Skeletal muscle tissue (tissue), 4 donors: ENCODE data around the gene ANO3. TPM values are rescaled to one million over a fixed set of nuclear protein-coding genes. Genes with fewer than 3 reads are reported as not detected.

Source experiments
- H3K27ac ChIP-seq: one replicate; pipeline ENCODE4 v1.7.0; 2013; ENCODE audit warnings: mild to moderate bottlenecking, low read depth, low read length, inconsistent platforms
- H3K27me3 ChIP-seq, 3 donors: one replicate each; pipeline ENCODE4 v1.7.0; 2013; ENCODE audit warnings: low read length in 3 of 3; ENCODE audit not compliant: control insufficient read depth in 3 of 3, insufficient read depth in 3 of 3
- H3K36me3 ChIP-seq, 3 donors: one replicate each; pipeline ENCODE4 v1.7.0; 2013; ENCODE audit warnings: low read length in 3 of 3; ENCODE audit not compliant: control insufficient read depth in 3 of 3, insufficient read depth in 3 of 3
- H3K4me1 ChIP-seq, 3 donors: one replicate each; pipeline ENCODE4 v1.7.0; 2013; ENCODE audit warnings: low read length in 3 of 3, mild to moderate bottlenecking in 3 of 3; ENCODE audit not compliant: control insufficient read depth in 3 of 3, insufficient read depth in 3 of 3
- H3K4me3 ChIP-seq, 3 donors: one replicate each; pipeline ENCODE4 v1.7.0; 2013; ENCODE audit warnings: low read length in 3 of 3
- H3K9ac ChIP-seq, 3 donors: one replicate each; pipeline ENCODE4 v1.7.0; 2013; ENCODE audit warnings: low read length in 3 of 3, mild to moderate bottlenecking in 3 of 3, moderate library complexity in 2 of 3, low read depth in 1 of 3
- H3K9me3 ChIP-seq, 3 donors: one replicate each; pipeline ENCODE4 v1.7.0; 2013; ENCODE audit warnings: low read length in 3 of 3; ENCODE audit not compliant: control insufficient read depth in 3 of 3
- total RNA-seq: library from RNA; depleted of rRNA; stranded (reverse); fragments of >200 nt; gene quantifications from one replicate; pipeline ENCODE4 v1.2.3, GENCODE V29; 2014
- donor health status: Osteomylitis.

The ANO3 gene
- total RNA-seq, 1 donor from 2014 or later, result under 0.01 TPM

DNA sequence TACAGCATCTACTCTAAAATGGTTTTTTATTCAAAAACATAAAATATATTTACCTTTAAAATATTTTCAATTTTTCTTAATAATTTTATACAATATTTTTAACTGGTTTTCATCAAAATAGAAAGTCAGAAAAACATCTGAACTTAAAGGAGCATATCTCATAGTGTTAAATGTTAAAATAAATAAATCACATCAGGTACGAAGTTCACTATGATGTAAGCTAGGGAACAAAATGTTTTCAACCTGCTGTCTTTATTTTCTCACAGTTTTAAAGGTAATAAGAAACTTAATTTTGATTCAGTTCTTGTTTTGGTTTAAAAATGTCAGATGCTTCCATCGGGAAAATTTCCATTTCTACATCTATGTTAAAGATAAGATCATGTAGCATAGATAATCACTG is 142.5 kb downstream of the ANO3 start:
- Histone ChIP-seq H3K4me1 (no peaks in the 10 kb centered on the region), H3K9ac (no peak overlapping the region), H3K4me3 (no peak overlapping the region), H3K36me3 (no peaks in the 10 kb centered on the region), H3K27ac (no peak overlapping the region), H3K27me3 (no peaks in the 10 kb centered on the region), H3K9me3 (no peaks in the 10 kb centered on the region)

DNA sequence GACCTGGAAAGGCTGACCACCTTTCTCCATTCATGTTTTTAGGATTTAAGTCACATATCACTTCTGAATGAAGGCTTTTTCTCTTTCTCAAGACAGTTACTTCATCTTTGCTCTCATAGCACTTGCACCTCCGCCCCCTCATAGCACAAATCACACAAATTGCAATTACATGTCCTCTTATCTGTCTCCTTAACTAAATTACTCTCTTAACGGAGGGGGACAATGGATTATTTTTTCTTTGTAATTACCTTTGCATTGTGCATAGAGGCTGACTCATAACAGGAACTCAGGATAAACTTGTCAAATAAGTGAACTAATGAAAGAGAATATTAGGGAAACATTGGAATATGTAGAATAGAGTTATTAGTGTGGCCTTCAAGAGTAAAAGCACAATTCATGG is 145.5 kb downstream of the ANO3 start:
- H3K27ac ChIP-seq, result no peak overlapping the region
- no peak overlapping the region for H3K4me3 ChIP-seq
- H3K36me3 ChIP-seq, result no peaks in the 10 kb centered on the region
- H3K9ac ChIP-seq, result no peak overlapping the region
- H3K9me3 ChIP-seq, result no peaks in the 10 kb centered on the region
- H3K4me1 ChIP-seq, result no peaks in the 10 kb centered on the region
- H3K27me3 ChIP-seq, result no peaks in the 10 kb centered on the region

DNA sequence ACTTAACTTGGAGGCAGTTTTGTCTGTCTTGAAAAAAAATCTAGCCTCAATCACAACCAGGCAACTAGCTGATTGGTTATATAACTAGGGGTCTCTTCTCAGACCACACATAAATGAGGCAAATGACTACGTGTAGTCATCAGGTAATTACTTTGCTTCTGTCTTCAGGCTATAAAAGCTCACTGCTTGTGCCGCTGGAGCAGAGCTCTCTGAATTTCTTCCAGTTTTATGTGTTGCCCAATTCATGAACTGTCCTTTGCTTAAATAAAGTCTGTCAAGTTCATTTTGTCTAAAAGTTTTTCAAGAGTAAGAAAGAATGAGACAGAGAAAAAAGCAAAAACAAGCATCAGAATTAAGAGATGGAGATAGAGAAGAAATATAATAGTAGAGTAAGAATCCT is 146.8 kb downstream of the ANO3 start:
- H3K9ac ChIP-seq, result no peak overlapping the region
- H3K4me3 ChIP-seq, result no peak overlapping the region
- H3K36me3 ChIP-seq, result no peaks in the 10 kb centered on the region
- H3K27me3 ChIP-seq, result no peaks in the 10 kb centered on the region
- H3K9me3 ChIP-seq, result no peaks in the 10 kb centered on the region
- H3K27ac ChIP-seq, result no peak overlapping the region
- no peaks in the 10 kb centered on the region for H3K4me1 ChIP-seq

DNA sequence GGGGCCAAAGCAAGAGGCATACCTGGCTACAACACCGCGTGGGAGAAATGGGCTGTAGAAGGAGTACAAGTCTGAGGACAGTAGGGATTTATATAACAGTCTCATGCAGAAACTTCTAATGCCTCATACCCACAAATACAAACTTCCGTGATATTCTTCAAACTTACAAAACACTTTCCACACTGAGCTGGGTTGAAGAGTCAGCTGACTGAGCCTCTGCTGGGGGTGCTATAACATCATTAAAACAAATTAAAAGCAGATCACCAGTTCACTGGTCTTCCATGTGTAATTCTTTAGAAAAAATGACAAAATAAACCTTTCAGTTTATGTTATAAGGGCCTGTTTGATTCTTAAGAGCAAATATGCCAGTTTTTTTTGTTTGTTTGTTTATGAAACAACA is 148.1 kb downstream of the ANO3 start:
- Histone ChIP-seq H3K27me3 (no peaks in the 10 kb centered on the region), H3K36me3 (no peaks in the 10 kb centered on the region), H3K4me1 (no peaks in the 10 kb centered on the region), H3K4me3 (no peak overlapping the region), H3K27ac (no peak overlapping the region), H3K9ac (no peak overlapping the region), H3K9me3 (peaks cover 0 to 2% (median 0%) of the 10 kb centered on the region in 3 donors)

DNA sequence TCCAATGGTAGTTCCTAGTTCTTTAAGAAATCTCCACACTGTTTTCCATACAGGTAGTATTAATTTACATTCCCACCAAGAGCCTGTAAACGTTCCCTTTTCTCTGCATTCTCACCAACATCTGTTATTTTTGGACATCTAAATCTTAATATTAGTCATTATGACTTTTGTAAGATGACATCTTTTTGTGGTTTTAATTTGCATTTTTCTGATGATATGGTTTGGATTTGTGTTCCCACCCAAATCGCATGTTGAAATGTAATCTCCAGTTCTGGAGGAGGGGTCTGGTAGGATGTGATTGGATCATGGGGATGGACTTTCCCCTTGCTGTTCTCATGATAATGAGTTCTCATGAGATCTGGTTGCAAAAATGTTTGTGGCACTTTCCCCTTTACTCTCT is 151.2 kb downstream of the ANO3 start:
- Histone ChIP-seq H3K27me3 (no peaks in the 10 kb centered on the region), H3K9ac (no peak overlapping the region), H3K27ac (no peak overlapping the region), H3K4me3 (no peak overlapping the region), H3K36me3 (no peaks in the 10 kb centered on the region), H3K4me1 (no peaks in the 10 kb centered on the region), H3K9me3 (peaks cover 0 to 2% (median 0%) of the 10 kb centered on the region in 3 donors)

DNA sequence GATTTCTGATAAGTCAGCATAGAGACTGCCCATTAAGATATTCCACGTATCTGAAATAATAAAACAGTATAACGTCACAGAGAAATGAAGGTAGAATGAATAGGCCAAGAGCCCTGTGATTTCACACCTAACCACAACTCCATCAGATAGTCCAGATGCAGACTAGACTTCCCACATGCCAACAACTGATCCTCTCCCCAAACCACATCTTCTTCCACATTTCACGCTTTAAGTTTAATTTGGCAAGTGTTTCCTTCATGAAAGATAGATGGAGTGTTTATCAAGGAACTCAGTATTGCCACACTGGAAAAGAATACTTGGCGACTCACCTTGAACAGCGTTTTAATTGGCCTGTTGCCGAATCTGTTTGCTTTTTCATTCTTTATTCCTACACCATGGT is 158.6 kb downstream of the ANO3 start:
- Histone ChIP-seq H3K4me1 (no peaks in the 10 kb centered on the region), H3K9ac (no peak overlapping the region), H3K4me3 (no peak overlapping the region), H3K9me3 (no peaks in the 10 kb centered on the region), H3K27ac (no peak overlapping the region), H3K27me3 (no peaks in the 10 kb centered on the region), H3K36me3 (no peaks in the 10 kb centered on the region)

DNA sequence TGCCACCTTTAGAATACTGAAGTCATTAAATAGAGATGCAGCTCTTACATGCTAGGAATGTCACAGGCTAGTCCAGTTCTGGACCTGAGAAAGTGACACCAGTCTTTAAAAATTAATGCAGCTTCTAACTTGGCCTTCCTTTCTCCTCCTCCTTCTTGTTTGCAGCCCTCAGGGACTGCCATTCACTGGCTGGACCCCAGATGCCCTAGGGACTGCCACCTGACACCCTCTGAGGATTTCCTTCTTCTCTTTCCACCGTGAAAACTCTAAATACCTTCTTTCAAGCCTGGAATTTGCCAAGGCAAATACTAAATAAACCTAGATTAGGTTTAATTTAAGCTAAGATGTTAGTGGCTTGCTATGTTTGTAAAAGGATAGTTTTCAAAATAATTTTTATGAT is 161.7 kb downstream of the ANO3 start:
- H3K4me3 ChIP-seq, result no peak overlapping the region
- H3K4me1 ChIP-seq, result no peaks in the 10 kb centered on the region
- no peak overlapping the region for H3K9ac ChIP-seq
- H3K27ac ChIP-seq, result no peak overlapping the region
- no peaks in the 10 kb centered on the region for H3K27me3 ChIP-seq
- H3K36me3 ChIP-seq, result no peaks in the 10 kb centered on the region
- no peaks in the 10 kb centered on the region for H3K9me3 ChIP-seq

DNA sequence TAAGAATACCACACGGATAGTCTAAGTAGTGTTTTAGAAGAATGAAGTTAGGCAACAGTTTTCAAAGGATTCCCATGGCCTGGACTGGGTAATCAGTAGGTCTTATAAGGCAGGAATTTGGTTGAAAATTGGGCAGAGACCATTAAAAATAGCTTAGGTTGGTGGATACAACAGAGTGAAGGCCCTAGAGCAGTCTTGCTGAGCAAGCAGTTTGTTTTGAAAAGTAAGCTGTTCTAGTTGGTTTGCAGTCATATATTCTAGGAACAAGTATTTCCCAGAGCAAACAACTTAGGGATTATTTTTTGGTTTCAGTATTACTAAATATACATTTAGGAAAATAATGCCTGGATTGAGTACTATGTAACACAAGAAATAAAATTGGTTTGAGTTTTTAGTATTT is 175.3 kb downstream of the ANO3 start:
- Histone ChIP-seq H3K27me3 (no peaks in the 10 kb centered on the region), H3K4me1 (no peaks in the 10 kb centered on the region), H3K4me3 (no peak overlapping the region), H3K9me3 (no peaks in the 10 kb centered on the region), H3K27ac (no peak overlapping the region), H3K36me3 (no peaks in the 10 kb centered on the region), H3K9ac (no peak overlapping the region)

DNA sequence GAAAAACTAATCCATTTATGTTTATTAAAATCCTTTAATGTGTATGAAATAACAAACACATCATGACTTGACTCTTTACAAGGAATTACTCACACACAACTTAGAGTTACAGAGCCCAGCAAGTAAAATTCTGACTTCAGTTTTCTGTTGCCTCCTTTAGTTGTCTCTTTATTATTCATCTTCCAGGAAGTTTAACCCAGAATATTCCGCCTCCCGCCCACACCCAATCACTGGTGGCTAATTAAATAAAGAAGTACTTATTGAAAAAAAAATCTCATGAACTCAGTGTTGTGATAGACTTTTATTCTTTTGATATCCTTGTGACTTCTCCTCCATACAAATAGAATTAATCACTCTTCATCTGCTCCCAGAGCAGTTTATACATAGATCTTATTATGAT is 178.2 kb downstream of the ANO3 start:
- Histone ChIP-seq H3K36me3 (no peaks in the 10 kb centered on the region), H3K4me1 (no peaks in the 10 kb centered on the region), H3K9ac (no peak overlapping the region), H3K9me3 (no peaks in the 10 kb centered on the region), H3K27me3 (no peaks in the 10 kb centered on the region), H3K4me3 (no peak overlapping the region), H3K27ac (no peak overlapping the region)

DNA sequence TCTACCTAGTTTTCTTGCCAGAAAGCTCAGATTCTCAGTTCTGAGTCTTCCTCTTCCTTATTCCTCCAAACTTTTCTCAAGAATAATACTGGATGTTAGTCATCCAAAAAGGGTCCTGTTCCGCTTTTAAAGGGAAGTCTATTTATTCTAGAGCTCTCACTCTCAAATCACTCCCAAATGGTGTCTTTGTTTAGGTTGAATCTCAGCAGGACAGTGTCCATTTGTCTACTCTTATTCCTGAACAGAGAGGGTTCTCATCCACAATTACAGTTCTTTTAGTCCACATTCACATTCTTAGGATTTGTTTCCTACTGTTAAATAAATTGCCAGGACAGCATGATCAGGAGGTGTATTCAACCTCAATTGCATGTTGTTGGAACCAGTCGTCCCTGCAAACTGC is 178.8 kb downstream of the ANO3 start:
- Histone ChIP-seq H3K9ac (no peak overlapping the region), H3K36me3 (no peaks in the 10 kb centered on the region), H3K4me1 (no peaks in the 10 kb centered on the region), H3K27me3 (no peaks in the 10 kb centered on the region), H3K4me3 (no peak overlapping the region), H3K9me3 (no peaks in the 10 kb centered on the region), H3K27ac (no peak overlapping the region)

DNA sequence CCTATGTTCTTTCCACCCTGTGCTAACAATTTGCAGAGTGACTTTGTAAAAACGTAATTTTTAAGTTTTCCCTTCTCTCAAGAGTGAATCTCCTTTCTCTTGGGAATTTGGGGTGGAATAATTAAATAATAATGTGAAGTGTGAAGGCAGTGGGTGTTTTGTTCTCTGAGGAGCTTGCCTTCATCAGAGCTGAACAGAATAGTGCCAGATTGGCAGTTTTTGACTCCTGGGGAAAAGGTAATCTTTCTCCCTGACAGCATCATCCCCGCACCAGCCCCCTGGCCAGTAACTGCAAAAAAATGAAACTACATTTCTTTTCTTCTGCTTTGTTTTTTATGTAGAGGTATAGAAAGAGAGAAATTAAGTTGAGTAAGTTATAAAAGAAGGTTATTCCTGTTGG is 180.3 kb downstream of the ANO3 start:
- H3K9ac ChIP-seq, result no peak overlapping the region
- H3K9me3 ChIP-seq, result no peaks in the 10 kb centered on the region
- H3K36me3 ChIP-seq, result no peaks in the 10 kb centered on the region
- no peak overlapping the region for H3K4me3 ChIP-seq
- H3K4me1 ChIP-seq, result no peaks in the 10 kb centered on the region
- no peaks in the 10 kb centered on the region for H3K27me3 ChIP-seq
- H3K27ac ChIP-seq, result no peak overlapping the region
